ENCODE measurements around the gene IGSF21.

DNA sequence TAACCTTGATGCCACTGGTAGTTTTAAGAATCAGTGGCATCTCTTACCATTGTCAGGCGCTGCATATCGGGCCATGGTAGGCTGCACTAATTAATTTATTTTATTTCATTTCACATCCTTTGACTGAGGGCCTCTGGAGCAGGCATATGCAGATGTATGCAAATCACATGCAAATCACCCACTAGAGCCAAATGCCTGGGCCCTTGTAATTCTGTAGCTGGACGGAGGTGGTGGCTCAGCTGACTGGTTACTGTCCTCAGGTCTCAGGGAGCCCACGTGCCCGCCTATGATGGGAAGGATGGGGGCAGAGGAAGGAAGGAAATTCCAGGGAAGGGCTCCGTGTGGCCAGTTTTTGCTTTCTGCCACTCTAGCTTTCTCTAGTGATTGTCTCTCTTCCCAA is 122.7 kb downstream of the IGSF21 start:
- TF ChIP-seq, protein P1, sequence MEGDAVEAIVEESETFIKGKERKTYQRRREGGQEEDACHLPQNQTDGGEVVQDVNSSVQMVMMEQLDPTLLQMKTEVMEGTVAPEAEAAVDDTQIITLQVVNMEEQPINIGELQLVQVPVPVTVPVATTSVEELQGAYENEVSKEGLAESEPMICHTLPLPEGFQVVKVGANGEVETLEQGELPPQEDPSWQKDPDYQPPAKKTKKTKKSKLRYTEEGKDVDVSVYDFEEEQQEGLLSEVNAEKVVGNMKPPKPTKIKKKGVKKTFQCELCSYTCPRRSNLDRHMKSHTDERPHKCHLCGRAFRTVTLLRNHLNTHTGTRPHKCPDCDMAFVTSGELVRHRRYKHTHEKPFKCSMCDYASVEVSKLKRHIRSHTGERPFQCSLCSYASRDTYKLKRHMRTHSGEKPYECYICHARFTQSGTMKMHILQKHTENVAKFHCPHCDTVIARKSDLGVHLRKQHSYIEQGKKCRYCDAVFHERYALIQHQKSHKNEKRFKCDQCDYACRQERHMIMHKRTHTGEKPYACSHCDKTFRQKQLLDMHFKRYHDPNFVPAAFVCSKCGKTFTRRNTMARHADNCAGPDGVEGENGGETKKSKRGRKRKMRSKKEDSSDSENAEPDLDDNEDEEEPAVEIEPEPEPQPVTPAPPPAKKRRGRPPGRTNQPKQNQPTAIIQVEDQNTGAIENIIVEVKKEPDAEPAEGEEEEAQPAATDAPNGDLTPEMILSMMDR (conservative IDR thresholded peaks at IDR 0.05), result no peak
- no peak for TF ChIP-seq ZFX (IDR thresholded peaks at IDR 0.05)
